ENCODE measurements around the gene OR6C65.
"Not testable (repeated sequence)": the region's sequence is repeated elsewhere in the genome, so short reads cannot be mapped to it uniquely, and the experiment has no call there.

Gene OR6C65

DNA sequence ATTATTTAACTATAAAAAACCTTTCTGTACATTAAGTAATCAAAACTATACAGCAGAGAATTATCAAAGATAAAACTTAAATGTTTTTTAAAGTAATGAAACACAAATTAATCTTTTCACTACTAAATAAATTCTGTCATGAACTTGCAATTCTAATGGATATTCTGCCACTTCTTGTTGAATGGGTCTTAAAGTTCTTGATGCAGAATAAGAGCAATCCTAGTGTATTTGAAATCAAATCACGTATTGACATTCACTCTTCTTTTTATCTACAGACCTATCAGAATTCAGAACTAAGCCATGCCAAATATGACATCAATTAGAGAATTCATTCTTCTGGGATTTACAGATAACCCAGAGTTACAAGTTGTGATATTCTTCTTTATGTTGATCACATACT lies at the start of gene OR6C65:
TSS of gene OR6C65 (plus strand) at position 301 of the 400 bp plus-strand sequence. CDS start at position 301, 0 bp downstream.
- DNase-seq, result no peak

DNA sequence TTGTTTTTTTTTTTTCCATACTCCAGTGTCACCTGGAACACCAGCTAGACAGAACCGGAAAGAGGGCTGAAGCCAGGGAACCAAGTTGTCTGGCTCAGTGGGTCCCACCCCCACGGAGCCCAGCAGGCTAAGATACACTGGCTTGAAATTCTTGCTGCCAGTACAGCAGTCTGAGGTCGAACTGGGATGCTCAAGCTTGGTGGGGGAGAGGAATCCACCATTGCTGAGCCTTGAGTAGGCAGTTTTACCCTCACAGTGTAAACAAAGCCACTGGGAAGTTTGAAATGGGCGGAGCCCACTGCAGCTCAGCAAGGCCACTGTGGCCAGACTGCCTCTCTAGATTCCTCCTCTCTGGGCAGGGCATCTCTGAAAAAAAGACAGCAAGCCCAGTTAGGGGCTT lies 45.0 kb upstream of the OR6C65 start:
- DNase-seq, result not testable (repeated sequence)

- DNase-seq, result no peak
Measured at GRCh38 chr12:55362675-55363074, 37.7 kb upstream of the OR6C65 start, which contains the start of gene OR6C75. Gene OR6C75, plus strand, starts transcription at chr12:55362975. Its CDS starts 2,136 bp downstream, at chr12:55365111.

DNA sequence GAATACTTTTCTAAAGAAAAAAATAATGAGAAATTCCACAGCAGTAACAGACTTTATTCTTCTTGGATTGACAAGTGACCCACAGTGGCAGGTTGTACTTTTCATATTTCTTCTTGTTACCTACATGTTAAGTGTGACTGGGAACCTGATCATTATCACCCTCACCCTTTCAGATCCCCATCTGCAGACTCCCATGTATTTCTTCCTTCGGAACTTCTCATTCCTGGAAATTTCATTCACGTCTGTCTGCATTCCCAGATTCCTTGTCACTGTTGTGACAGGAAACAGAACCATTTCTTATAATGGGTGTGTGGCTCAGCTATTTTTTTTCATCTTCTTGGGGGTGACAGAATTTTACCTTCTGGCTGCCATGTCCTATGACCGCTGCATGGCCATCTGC lies 35.2 kb upstream of the OR6C65 start:
- no peak for DNase-seq

DNA sequence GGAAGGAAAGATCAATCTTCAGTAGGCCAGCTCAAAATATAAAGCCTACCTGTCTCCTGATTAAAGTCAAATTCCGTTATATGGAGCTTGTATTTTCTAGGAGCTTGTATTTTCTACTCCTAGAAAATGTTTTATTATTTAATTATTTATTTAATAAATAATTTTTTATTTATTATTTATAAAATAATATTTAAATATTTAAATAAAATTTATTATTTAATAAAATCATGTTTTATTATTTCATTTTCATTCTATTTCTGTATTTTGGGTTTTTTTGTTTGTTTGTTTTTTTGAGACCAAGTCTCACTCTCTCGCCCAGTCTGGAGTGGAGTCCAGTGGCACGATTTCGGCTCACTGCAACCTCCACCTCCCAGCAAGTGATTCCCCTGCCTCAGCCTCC lies 27.8 kb upstream of the OR6C65 start:
- no peak for DNase-seq

- DNase-seq, result no peak
Measured at GRCh38 chr12:55385891-55386290, 14.4 kb upstream of the OR6C65 start.

- no peak for DNase-seq
Measured at GRCh38 chr12:55392032-55392795, 8.1 kb upstream of the OR6C65 start.

GRCh38 chr12:55396326-55396725 lies 4.0 kb upstream of the OR6C65 start:
- no peak for DNase-seq

GRCh38 chr12:55407866-55408265 lies 7.5 kb downstream of the OR6C65 start:
- no peak for DNase-seq

DNA sequence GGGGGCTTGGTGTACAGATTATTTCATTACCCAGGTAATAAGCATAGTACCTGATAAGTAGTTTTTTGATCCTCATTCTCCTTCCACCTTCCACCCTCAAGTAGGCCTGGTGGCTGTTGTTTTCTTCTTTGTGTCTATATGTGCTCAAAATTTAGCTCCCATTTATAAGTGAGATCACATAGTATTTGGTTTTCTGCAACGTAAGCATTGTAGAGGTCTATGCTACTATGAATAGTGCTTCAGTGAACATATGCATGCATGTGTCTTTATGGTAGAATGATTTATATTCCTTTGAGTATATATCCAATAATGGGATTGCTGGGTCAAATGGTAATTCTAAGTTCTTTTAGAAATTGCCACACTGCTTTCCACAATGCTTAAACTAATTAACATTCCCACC lies 8.8 kb downstream of the OR6C65 start:
- not testable (repeated sequence) for DNase-seq

DNA sequence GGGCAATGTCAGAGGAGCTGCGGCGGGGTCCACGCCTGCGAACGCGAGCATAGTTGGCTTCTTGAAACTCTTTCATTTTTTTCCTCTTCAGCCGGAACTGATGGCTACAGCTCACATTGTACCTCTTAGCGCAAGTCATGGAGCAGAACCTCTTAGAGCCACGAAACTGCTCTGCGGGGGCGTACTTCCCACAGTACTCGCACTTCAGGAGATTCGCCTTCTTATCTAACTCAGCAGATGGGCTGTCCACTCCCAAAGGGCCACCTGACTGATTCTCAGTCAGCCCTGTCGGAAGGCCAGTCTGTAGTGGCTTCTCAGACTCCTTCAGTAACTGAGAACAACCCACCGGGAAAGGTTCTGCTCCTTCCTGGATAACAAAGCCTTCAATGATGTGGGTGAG lies 11.8 kb downstream of the OR6C65 start:
- DNase-seq, result not testable (repeated sequence)

- DNase-seq, result not testable (repeated sequence)
Measured at GRCh38 chr12:55413498-55414388, 13.4 kb downstream of the OR6C65 start.

DNA sequence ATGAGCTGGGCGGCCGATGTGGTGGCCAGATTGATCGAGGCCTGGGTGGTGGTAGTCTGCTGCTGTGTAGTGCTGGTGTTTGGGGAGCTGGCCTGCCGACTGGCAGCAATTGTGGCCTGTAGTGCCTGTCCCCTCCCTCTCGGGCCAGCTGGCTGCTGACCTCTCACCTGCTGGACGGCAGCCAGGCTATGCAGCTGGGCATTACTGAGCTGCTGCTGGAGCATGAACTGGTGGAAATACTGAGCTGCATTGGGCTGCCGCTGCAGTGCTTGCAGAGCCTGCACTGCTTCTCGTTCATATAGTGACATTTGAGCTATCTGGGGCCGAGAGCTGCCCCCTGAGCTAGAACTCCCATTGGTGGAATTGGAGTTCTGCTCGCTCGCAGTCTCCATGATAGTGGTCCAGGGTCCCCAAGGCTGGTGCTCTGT lies 14.1 kb downstream of the OR6C65 start:
- DNase-seq, result not testable (repeated sequence)

DNA sequence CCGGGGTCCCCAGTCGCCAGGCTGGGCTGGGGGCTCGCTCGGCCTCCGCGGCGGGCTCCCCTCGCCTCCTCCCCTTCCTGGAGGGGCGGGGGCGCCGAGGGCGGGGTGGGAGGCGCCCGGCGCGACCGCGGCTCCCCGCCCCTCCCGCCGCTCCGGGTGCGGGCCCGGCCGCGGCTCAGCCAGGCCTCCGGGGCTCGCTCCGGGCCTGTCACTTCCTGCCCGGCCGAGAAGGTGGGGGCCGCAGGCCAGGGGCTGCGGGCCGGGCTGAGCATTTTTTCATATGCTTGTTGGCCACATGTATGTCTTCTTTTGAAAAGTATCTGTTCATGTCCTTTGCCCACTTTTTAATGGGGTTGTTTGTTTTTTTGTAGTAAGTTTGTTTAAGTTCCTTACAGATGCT lies 14.6 kb downstream of the OR6C65 start:
- DNase-seq, result not testable (repeated sequence)

DNA sequence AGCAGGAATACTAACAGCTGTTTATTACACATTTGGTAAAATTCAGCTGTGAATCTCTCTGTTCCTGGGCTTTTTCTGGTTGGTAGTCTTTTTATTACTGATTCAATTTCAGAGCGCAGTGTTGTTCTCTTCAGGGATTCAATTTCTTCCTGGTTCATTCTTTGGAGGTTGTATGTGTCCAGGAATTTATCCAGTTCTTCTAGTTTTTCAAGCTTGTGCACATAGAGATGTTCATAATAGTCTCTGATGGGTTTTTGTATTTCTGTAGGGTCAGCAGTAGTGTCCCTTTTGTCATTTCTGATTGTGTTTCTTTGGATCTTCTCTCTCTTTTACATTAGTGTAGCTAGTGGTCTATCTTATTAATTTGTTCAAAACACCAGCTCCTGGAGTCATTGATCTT lies 16.6 kb downstream of the OR6C65 start:
- no peak for DNase-seq

DNA sequence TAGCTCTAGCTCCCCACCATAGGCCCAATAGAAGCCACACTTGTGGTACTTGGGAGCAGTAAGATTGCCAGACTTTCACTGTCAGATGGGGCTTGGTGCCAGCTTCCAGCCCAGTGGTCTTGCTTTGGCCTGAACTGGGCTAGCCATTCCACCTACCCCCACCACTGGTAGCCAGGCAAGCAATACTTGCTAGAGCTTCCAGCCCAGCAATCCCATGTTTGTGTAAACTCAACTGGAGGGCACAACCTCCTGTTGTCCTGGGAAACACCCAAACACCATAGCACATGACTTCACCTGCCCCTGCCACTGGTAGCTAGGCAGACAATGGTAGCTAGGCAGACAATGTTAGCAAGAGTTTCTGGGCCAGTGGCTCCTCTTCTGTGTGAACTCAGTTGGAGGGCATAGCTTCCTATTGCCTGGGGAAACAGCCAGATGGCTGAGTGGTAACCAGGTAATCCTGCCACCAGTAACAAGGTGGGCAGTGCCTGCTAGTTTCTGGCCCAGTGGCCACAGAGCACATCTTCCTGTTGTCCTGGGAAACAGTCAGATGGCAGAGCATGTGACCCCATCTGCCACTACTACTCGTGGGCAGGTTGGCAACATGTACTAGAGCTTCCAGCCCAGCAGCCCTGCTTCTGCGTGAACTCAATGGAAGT lies 20.1 kb downstream of the OR6C65 start:
- DNase-seq, result no peak

DNA sequence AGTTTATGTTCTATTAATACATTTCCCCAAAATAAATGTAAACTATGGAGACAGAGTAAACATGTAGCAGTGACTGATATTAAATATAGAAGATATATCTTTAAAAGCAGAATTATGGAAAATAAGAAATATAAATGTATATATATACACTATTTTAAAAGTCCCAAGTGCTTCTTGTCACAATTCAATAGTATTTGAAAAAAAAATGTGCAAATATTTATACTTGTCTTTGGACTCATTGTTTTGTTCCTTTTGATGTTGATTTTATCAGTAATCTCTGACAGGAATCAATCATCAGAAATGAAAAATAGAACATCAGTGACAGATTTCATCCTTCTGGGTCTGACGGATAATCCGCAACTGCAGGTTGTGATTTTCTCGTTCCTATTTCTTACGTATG lies 25.6 kb downstream of the OR6C65 start, which contains the start of gene OR6C76:
TSS of gene OR6C76 (plus strand) at position 301 of the 400 bp plus-strand sequence. CDS start at position 301, 0 bp downstream.
- DNase-seq, result no peak

- DNase-seq, result peak; percentile 4 to 17
Measured at GRCh38 chr12:55428331-55429243, 28.3 kb downstream of the OR6C65 start.

DNA sequence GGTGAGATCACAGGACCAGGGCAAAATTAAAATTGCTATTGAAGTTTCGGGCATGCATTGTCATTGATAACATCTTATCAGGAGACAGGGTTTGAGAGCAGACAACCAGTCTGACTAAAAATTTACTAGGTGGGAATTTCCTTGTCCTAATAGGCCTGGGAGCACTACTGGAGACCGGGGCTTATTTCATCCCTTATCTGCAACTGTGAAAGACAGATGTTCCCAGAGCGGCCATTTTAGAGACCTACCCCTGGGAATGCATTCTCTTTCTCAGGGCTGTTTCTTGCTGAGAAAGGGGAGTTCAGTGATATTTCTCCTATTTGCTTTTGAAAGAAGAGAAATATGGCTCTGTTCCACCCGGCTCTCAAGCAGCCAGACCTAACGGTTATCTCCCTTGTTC lies 40.9 kb downstream of the OR6C65 start:
- DNase-seq, result not testable (repeated sequence)

GRCh38 chr12:55443776-55444175 lies 43.4 kb downstream of the OR6C65 start, which contains the start of gene OR6C2:
Gene OR6C2, plus strand, starts transcription at chr12:55444076. Its CDS starts 8,138 bp downstream, at chr12:55452214.
- DNase-seq, result no peak

- DNase-seq, result no peak
Measured at GRCh38 chr12:55445357-55445756, 45.0 kb downstream of the OR6C65 start.

- DNase-seq, result no peak
Measured at GRCh38 chr12:55446326-55446725, 46.0 kb downstream of the OR6C65 start.
